Stimulated activated CD8-positive, alpha-beta memory T cell treated with anti-CD3 and anti-CD28 coated beads, Interleukin-4, amount 100 ng/mL, for 24 hours (primary cell): ENCODE results near the gene GRIPAP1.
A peak's percentile ranks its signal among the peaks of the same experiment; 100 is the strongest.

ENCODE experiments used
- DNase-seq: peaks from one replicate; pipeline ENCODE4 v3.0.0-alpha.2; 2020; ENCODE audit warnings: low read depth

GRIPAP1 gene

GRCh38 chrX:49002091-49002935 is at the start of gene GRIPAP1:
GRIPAP1 (minus strand) TSS chrX:49002264; CDS start chrX:49002229, 35 bp downstream.
- peak; percentile 53 for DNase-seq

GRCh38 chrX:49043987-49044281 is 41.9 kb upstream of the GRIPAP1 start:
- DNase-seq, result no peak

GRCh38 chrX:49043220-49043986 is 41.3 kb upstream of the GRIPAP1 start, which contains the start of gene TFE3:
TFE3 (minus strand) TSS chrX:49043357; CDS start chrX:49043226, 131 bp downstream.
- peak; percentile 90 for DNase-seq

- DNase-seq, result no peak
Observed at GRCh38 chrX:49042581-49043219, 40.6 kb upstream of the GRIPAP1 start.

GRCh38 chrX:49041744-49042580 is 39.9 kb upstream of the GRIPAP1 start:
- no peak for DNase-seq

GRCh38 chrX:49040376-49040955 is 38.4 kb upstream of the GRIPAP1 start:
- DNase-seq, result no peak

- peak; percentile 18 for DNase-seq
Observed at GRCh38 chrX:49039598-49040375, 37.7 kb upstream of the GRIPAP1 start.

GRCh38 chrX:49037883-49038475 is 35.9 kb upstream of the GRIPAP1 start:
- DNase-seq, result no peak

- no peak for DNase-seq
Observed at GRCh38 chrX:49030283-49030682, 28.2 kb upstream of the GRIPAP1 start.

GRCh38 chrX:49029876-49030275 is 27.8 kb upstream of the GRIPAP1 start:
- no peak for DNase-seq

GRCh38 chrX:49019599-49020249 is 17.7 kb upstream of the GRIPAP1 start:
- no peak for DNase-seq

- DNase-seq, result no peak
Observed at GRCh38 chrX:49019050-49019449, 17.0 kb upstream of the GRIPAP1 start.

GRCh38 chrX:49003696-49004095 is 1.6 kb upstream of the GRIPAP1 start:
- no peak for DNase-seq

- peak; percentile 23 for DNase-seq
Observed at GRCh38 chrX:49001521-49002090, 458 bp downstream of the GRIPAP1 start.

GRCh38 chrX:49000636-49001035 is 1.4 kb downstream of the GRIPAP1 start:
- DNase-seq, result no peak

GRCh38 chrX:48999030-48999429 is 3.0 kb downstream of the GRIPAP1 start:
- DNase-seq, result no peak

- DNase-seq, result no peak
Observed at GRCh38 chrX:48998391-48998790, 3.7 kb downstream of the GRIPAP1 start.

GRCh38 chrX:48997865-48998264 is 4.2 kb downstream of the GRIPAP1 start:
- DNase-seq, result no peak

- DNase-seq, result no peak
Observed at GRCh38 chrX:48997455-48997854, 4.6 kb downstream of the GRIPAP1 start.
